ENCODE data around the gene MYO9A. TPM values are rescaled to one million over a fixed set of nuclear protein-coding genes. Genes with fewer than 3 reads are reported as not detected.

The MYO9A gene
- total RNA-seq, 1 experiment from 2014 or later = 41.6 TPM

GRCh38 chr15:72127724-72128322, 9.9 kb upstream of the MYO9A start:
- H3K36me3 ChIP-seq (ENCODE audit: control insufficient read depth, insufficient read depth, low read length) = no peaks in the 10 kb centered on the region
- H3K4me3 ChIP-seq (ENCODE audit: low read depth in 2 of 2, low read length in 2 of 2) = no peak overlapping the region
- in situ Hi-C loops (cut with HindIII; ENCODE audit: low pct_unique_long_range_greater_than_20kb, low sequenced_read_pairs) = no loop called here
- DNase-seq (ENCODE audit: low read depth, low spot score) = no peak
- intact Hi-C loops (cut with micrococcal nuclease; ENCODE audit: unreplicated experiment) = no loop called here
- H3K27me3 ChIP-seq (ENCODE audit: control insufficient read depth, insufficient read depth, low read length) = no peaks in the 10 kb centered on the region
- ChIA-PET POLR2A (no interaction called here), CTCF (no interaction called here)
- TF ChIP-seq CTCF (IDR thresholded peaks at IDR 0.05) (no peak), POLR2AphosphoS5 (IDR thresholded peaks at IDR 0.05; ENCODE audit: low read depth, low read length) (no peak), REST (IDR thresholded peaks at IDR 0.05; ENCODE audit: insufficient read depth in 1 of 2, low read depth in 2 of 2, low read length in 1 of 2) (no peak), SIN3A (IDR thresholded peaks at IDR 0.05; ENCODE audit: borderline replicate concordance, insufficient read depth, low read depth, low read length) (no peak), TCF7L2 (IDR thresholded peaks at IDR 0.05; ENCODE audit: low read depth, low read length) (no peak)
- H3K4me1 ChIP-seq (ENCODE audit: control insufficient read depth, insufficient read depth, low read length) = no peaks in the 10 kb centered on the region
- no TSS peak for BruUV-seq (replicated peaks)
- H3K9me3 ChIP-seq (ENCODE audit: control insufficient read depth, insufficient read depth, low read depth, low read length) = no peaks in the 10 kb centered on the region
- no peak overlapping the region for H3K27ac ChIP-seq (ENCODE audit: low read length)
- no peak for ATAC-seq

- DNase-seq (ENCODE audit: low read depth, low spot score) = no peak
- TF ChIP-seq POLR2AphosphoS5 (IDR thresholded peaks at IDR 0.05; ENCODE audit: low read depth, low read length) = no peak
- TF ChIP-seq SIN3A (IDR thresholded peaks at IDR 0.05; ENCODE audit: borderline replicate concordance, insufficient read depth, low read depth, low read length) = no peak
- TF ChIP-seq CTCF (IDR thresholded peaks at IDR 0.05) = no peak
- TF ChIP-seq TCF7L2 (IDR thresholded peaks at IDR 0.05; ENCODE audit: low read depth, low read length) = no peak
- no peak for TF ChIP-seq REST (IDR thresholded peaks at IDR 0.05; ENCODE audit: insufficient read depth in 1 of 2, low read depth in 2 of 2, low read length in 1 of 2)
Observed at GRCh38 chr15:72124218-72124617, 6.3 kb upstream of the MYO9A start.

More at GRCh38 chr15:72124218-72124617, 6.3 kb upstream of the MYO9A start:
- ATAC-seq = no peak
- no TSS peak for BruUV-seq (replicated peaks)
- intact Hi-C loops (cut with micrococcal nuclease; ENCODE audit: unreplicated experiment) (no loop called here), in situ Hi-C loops (cut with HindIII; ENCODE audit: low pct_unique_long_range_greater_than_20kb, low sequenced_read_pairs) (no loop called here)
- Histone ChIP-seq H3K4me3 (ENCODE audit: low read depth in 2 of 2, low read length in 2 of 2) (no peak overlapping the region), H3K27me3 (ENCODE audit: control insufficient read depth, insufficient read depth, low read length) (no peaks in the 10 kb centered on the region), H3K36me3 (ENCODE audit: control insufficient read depth, insufficient read depth, low read length) (no peaks in the 10 kb centered on the region), H3K9me3 (ENCODE audit: control insufficient read depth, insufficient read depth, low read depth, low read length) (no peaks in the 10 kb centered on the region), H3K27ac (ENCODE audit: low read length) (no peak overlapping the region), H3K4me1 (ENCODE audit: control insufficient read depth, insufficient read depth, low read length) (no peaks in the 10 kb centered on the region)
- ChIA-PET CTCF (no interaction called here), POLR2A (no interaction called here)

Measured in Panc1 (cell line).